ENCODE results near the gene HSD11B1. TPM values are rescaled to one million over a fixed set of nuclear protein-coding genes. Genes with fewer than 3 reads are reported as not detected.
A peak's percentile ranks its signal among the peaks of the same experiment; 100 is the strongest.

Gene HSD11B1
- total RNA-seq, 1 donor from 2014 or later = 16.9 TPM

- ATAC-seq (no peak), DNase-seq (no peak)
- Histone ChIP-seq H3K4me1 (peaks cover 10% of the 10 kb centered on the region), H3K36me3 (no peaks in the 10 kb centered on the region), H3K9me3 (no peaks in the 10 kb centered on the region), H3K4me3 (no peak overlapping the region), H3K27me3 (peaks cover 5% of the 10 kb centered on the region), H3K27ac (peak overlapping the region; percentile 12)
- intact Hi-C loops (cut with DNase I) = no loop called here
- TF ChIP-seq CTCF (IDR thresholded peaks at IDR 0.05) = no peak
These were observed 18.8 kb upstream of the HSD11B1 start for GRCh38 chr1:209685821-209686220.

- ATAC-seq = no peak
- DNase-seq = no peak
These were observed 18.3 kb upstream of the HSD11B1 start for GRCh38 chr1:209686322-209686721.

GRCh38 chr1:209688746-209689234, 15.9 kb upstream of the HSD11B1 start:
- DNase-seq (no peak), ATAC-seq (no peak)
- Histone ChIP-seq H3K4me3 (no peak overlapping the region), H3K9me3 (no peaks in the 10 kb centered on the region), H3K36me3 (no peaks in the 10 kb centered on the region), H3K27me3 (no peaks in the 10 kb centered on the region), H3K27ac (no peak overlapping the region), H3K4me1 (peaks cover 20% of the 10 kb centered on the region)
- no peak for TF ChIP-seq CTCF (IDR thresholded peaks at IDR 0.05)
- intact Hi-C loops (cut with DNase I) = no loop called here

More at GRCh38 chr1:209686322-209686721, 18.3 kb upstream of the HSD11B1 start:
- peaks cover 14% of the 10 kb centered on the region for H3K4me1 ChIP-seq
- H3K9me3 ChIP-seq = no peaks in the 10 kb centered on the region
- H3K36me3 ChIP-seq = no peaks in the 10 kb centered on the region
- intact Hi-C loops (cut with DNase I) = no loop called here
- no peak overlapping the region for H3K4me3 ChIP-seq
- peaks cover 5% of the 10 kb centered on the region for H3K27me3 ChIP-seq
- peak overlapping the region; percentile 12 for H3K27ac ChIP-seq
- no peak for TF ChIP-seq CTCF (IDR thresholded peaks at IDR 0.05)

- DNase-seq = no peak
- Histone ChIP-seq H3K27ac (no peak overlapping the region), H3K9me3 (no peaks in the 10 kb centered on the region), H3K4me3 (no peak overlapping the region), H3K36me3 (no peaks in the 10 kb centered on the region), H3K4me1 (peaks cover 20% of the 10 kb centered on the region), H3K27me3 (no peaks in the 10 kb centered on the region)
- no peak for TF ChIP-seq CTCF (IDR thresholded peaks at IDR 0.05)
- ATAC-seq = peak; percentile 23
- intact Hi-C loops (cut with DNase I) = no loop called here
These were observed 15.2 kb upstream of the HSD11B1 start for GRCh38 chr1:209689477-209689876.

GRCh38 chr1:209691237-209691636, 13.4 kb upstream of the HSD11B1 start:
- H3K9me3 ChIP-seq = no peaks in the 10 kb centered on the region
- ATAC-seq = no peak

More at GRCh38 chr1:209691237-209691636, 13.4 kb upstream of the HSD11B1 start:
- Histone ChIP-seq H3K27ac (no peak overlapping the region), H3K36me3 (no peaks in the 10 kb centered on the region), H3K4me3 (no peak overlapping the region), H3K4me1 (peaks cover 15% of the 10 kb centered on the region), H3K27me3 (no peaks in the 10 kb centered on the region)
- no peak for TF ChIP-seq CTCF (IDR thresholded peaks at IDR 0.05)
- DNase-seq = no peak
- intact Hi-C loops (cut with DNase I) = loop anchor here (5.0 kb wide), 1 partner anchor 114 kb away; no protein-coding TSS in a partner anchor

Measured in upper lobe of right lung (tissue), 1 donor.